Transverse colon (tissue), 3 donors: ENCODE results near the gene TMSB10.

Experiments
- POLR2A ChIP-seq: fragments of 450-650 bp; IDR thresholded peaks from one replicate; pipeline ENCODE4 v1.6.1; 2016; ENCODE audit warnings: antibody characterized with exemption, mild to moderate bottlenecking, moderate library complexity
- TF ChIP-seq, protein P1 (sequence below), 5 experiments: fragments of 200-600 bp in 3 of 5; fragments of 450-650 bp in 2 of 5; sonication (generic) in 3 of 5; IDR thresholded peaks; 1 replicate in 2 of 5; 2 replicates in 3 of 5; pipeline ENCODE4 v1.5.1; 2016 to 2017; ENCODE audit warnings: antibody characterized with exemption in 5 of 5, inconsistent platforms in 3 of 5, mild to moderate bottlenecking in 2 of 5, moderate library complexity in 1 of 5

DNA sequence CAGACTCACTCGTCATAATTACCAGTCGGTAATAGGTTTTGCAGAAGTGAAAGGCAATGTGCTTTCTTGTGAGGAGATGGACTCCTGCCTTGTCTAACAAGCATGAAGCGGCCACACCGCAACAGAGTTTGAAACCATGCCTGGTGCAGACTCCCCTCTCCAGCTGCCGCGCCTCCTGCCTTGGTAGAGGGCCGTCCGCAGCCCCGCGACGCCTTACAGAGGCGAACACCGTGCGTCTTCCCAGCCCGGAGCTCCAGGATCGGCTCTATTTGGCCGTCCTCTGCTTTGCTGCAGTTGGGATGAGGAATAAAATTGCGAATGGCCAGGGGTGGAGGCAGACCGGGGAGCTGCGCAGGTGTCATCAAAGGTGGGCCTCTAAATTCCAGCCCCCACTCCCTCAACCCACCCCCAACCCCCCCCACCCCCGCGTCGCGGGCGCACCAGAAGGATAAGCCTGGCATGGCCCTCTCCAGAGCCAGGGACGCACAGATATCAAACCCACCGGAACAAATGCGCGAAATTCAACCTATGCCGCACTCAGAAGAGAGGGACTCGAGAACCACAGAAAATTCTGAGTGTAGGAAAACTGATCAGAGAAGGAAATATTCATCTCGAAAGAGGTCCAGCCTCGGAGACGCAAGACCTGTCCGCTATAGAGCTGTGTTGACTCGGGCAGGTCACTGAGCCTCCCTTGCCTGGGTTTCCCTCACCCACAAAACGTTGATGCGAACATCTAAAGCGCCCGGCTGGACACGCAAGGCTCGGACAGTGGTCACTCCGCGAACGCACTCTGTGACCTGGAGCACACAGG is 25.7 kb upstream of the TMSB10 start:
- TF ChIP-seq, protein P1, sequence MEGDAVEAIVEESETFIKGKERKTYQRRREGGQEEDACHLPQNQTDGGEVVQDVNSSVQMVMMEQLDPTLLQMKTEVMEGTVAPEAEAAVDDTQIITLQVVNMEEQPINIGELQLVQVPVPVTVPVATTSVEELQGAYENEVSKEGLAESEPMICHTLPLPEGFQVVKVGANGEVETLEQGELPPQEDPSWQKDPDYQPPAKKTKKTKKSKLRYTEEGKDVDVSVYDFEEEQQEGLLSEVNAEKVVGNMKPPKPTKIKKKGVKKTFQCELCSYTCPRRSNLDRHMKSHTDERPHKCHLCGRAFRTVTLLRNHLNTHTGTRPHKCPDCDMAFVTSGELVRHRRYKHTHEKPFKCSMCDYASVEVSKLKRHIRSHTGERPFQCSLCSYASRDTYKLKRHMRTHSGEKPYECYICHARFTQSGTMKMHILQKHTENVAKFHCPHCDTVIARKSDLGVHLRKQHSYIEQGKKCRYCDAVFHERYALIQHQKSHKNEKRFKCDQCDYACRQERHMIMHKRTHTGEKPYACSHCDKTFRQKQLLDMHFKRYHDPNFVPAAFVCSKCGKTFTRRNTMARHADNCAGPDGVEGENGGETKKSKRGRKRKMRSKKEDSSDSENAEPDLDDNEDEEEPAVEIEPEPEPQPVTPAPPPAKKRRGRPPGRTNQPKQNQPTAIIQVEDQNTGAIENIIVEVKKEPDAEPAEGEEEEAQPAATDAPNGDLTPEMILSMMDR (IDR thresholded peaks at IDR 0.05) = no peak
- no peak for TF ChIP-seq POLR2A
